ENCODE data around the gene PCDH15. TPM values are rescaled to one million over a fixed set of nuclear protein-coding genes. Genes with fewer than 3 reads are reported as not detected.

Gene PCDH15
- polyA plus RNA-seq, 1 of the 3 experiments (the other 2 are of a cell fraction): 0.03 TPM

GRCh38 chr10:53765311-53765710 is 1035.7 kb downstream of the PCDH15 start:
- POLR2A ChIA-PET: no interaction called here
- H3K9me2 ChIP-seq: no peaks in the 10 kb centered on the region
- H3K4me1 ChIP-seq (ENCODE audit: control insufficient read depth in 1 of 2, insufficient read depth in 2 of 2, low read depth in 1 of 2, low read length in 1 of 2): no peaks in the 10 kb centered on the region
- no peak overlapping the region for H3K9ac ChIP-seq
- 17% methylated on average over 1 of the region's 1 CpG for WGBS (ENCODE audit: low lambda C conversion rate)
- no peaks in the 10 kb centered on the region for H3K36me3 ChIP-seq (replicated peaks in 1 of 2; ENCODE audit: control insufficient read depth in 1 of 2, insufficient read depth in 2 of 2, low read length in 1 of 2)
- no peaks in the 10 kb centered on the region for H3K9me3 ChIP-seq
- H3K27me3 ChIP-seq (ENCODE audit: insufficient read depth): no peaks in the 10 kb centered on the region
- CTCF ChIA-PET: no interaction called here
- H3K79me2 ChIP-seq (ENCODE audit: insufficient read depth): no peaks in the 10 kb centered on the region
- DNase-seq: no peak
- TF ChIP-seq FOXJ3 (CRISPR knock-in tag; IDR thresholded peaks at IDR 0.05): no peak
- TF ChIP-seq JUND (IDR thresholded peaks at IDR 0.05): 0 out of 2 replicates have a peak, but pooled peaks have one; percentile 20
- TF ChIP-seq, protein P1, sequence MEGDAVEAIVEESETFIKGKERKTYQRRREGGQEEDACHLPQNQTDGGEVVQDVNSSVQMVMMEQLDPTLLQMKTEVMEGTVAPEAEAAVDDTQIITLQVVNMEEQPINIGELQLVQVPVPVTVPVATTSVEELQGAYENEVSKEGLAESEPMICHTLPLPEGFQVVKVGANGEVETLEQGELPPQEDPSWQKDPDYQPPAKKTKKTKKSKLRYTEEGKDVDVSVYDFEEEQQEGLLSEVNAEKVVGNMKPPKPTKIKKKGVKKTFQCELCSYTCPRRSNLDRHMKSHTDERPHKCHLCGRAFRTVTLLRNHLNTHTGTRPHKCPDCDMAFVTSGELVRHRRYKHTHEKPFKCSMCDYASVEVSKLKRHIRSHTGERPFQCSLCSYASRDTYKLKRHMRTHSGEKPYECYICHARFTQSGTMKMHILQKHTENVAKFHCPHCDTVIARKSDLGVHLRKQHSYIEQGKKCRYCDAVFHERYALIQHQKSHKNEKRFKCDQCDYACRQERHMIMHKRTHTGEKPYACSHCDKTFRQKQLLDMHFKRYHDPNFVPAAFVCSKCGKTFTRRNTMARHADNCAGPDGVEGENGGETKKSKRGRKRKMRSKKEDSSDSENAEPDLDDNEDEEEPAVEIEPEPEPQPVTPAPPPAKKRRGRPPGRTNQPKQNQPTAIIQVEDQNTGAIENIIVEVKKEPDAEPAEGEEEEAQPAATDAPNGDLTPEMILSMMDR (IDR thresholded peaks at IDR 0.05): no peak
- peak; percentile 26; the same call in 1 of the 2 replicates for TF ChIP-seq TCF12 (IDR thresholded peaks at IDR 0.05)
- TF ChIP-seq IRF3 (IDR thresholded peaks at IDR 0.05; ENCODE audit: low read depth, low read length): no peak
- TF ChIP-seq FOSL2 (IDR thresholded peaks at IDR 0.05; ENCODE audit: borderline replicate concordance, low read depth): peak; percentile 17; the same call in 1 of the 2 replicates
- no peak for TF ChIP-seq TAF1 (IDR thresholded peaks at IDR 0.05; ENCODE audit: borderline replicate concordance, low read depth, low read length)
- no peak overlapping the region for H2AFZ ChIP-seq (ENCODE audit: low read depth)
- no peaks in the 10 kb centered on the region for H3F3A ChIP-seq (replicated peaks; ENCODE audit: insufficient read depth)
- H3K4me2 ChIP-seq: no peak overlapping the region
- no peak overlapping the region for H3K4me3 ChIP-seq (ENCODE audit: low read depth in 2 of 2, low read length in 1 of 2)
- no peaks in the 10 kb centered on the region for H4K20me1 ChIP-seq (ENCODE audit: insufficient read depth)
- no peak overlapping the region for H3K27ac ChIP-seq (ENCODE audit: low read depth in 2 of 2, low read length in 1 of 2)

DNA sequence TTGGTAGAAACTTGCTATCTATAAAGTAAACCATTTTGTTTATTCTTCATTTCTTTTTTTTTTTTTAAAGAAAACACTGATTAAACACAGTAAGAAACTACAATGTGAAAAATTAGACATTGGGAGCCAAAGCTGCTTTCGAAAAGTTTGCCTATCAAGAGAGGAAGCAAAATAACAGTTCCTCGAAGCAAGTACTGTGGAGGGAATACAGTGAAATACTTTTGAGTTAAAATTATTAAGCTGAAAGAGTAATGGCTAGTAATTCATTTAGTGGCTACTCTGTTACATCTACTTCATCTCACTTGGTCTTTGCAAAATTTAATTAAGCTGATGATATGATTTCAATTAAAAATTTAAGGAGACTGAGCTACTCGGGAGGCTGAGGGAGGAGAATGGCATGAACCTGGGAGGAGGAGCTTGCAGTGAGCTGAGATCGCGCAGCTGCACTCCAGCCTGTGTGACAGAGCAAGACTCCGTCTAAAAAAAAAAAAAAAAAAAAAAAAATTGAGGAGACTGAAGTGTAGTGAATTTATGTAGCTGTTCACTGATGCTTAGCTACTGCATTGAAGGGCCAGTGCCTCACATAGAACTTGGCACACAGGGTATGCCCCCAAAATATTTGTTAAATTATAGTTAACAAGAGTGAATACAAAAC is 1046.3 kb downstream of the PCDH15 start:
- Histone ChIP-seq H3K79me2 (ENCODE audit: insufficient read depth) (no peaks in the 10 kb centered on the region), H3K4me1 (ENCODE audit: control insufficient read depth in 1 of 2, insufficient read depth in 2 of 2, low read depth in 1 of 2, low read length in 1 of 2) (no peaks in the 10 kb centered on the region; a peak in 1 of 4 replicates), H3K9ac (no peak overlapping the region), H3K36me3 (replicated peaks in 1 of 2; ENCODE audit: control insufficient read depth in 1 of 2, insufficient read depth in 2 of 2, low read length in 1 of 2) (no peaks in the 10 kb centered on the region), H3K4me3 (ENCODE audit: low read depth in 2 of 2, low read length in 1 of 2) (peak overlapping the region in 1 of 2 experiments; percentile 19; a peak in 1 of 4 replicates), H2AFZ (ENCODE audit: low read depth) (no peak overlapping the region), H3F3A (replicated peaks; ENCODE audit: insufficient read depth) (no peaks in the 10 kb centered on the region), H4K20me1 (ENCODE audit: insufficient read depth) (no peaks in the 10 kb centered on the region), H3K9me3 (no peaks in the 10 kb centered on the region), H3K4me2 (no peak overlapping the region; the same call in 1 of the 2 replicates), H3K27ac (ENCODE audit: low read depth in 2 of 2, low read length in 1 of 2) (no peak overlapping the region; a peak in 1 of 4 replicates), H3K9me2 (no peaks in the 10 kb centered on the region), H3K27me3 (ENCODE audit: insufficient read depth) (no peaks in the 10 kb centered on the region)
- 11% methylated on average over 6 of the region's 6 CpGs for WGBS (ENCODE audit: low lambda C conversion rate)
- ChIA-PET POLR2A (interaction anchor here (0.6 kb wide), 2 partner anchors 64 to 86 kb away, joined by 4 read pairs; no protein-coding TSS in a partner anchor), CTCF (interaction anchor here (0.8 to 1.6 kb wide), 3 partner anchors 85 to 546 kb away, joined by 3 to 4 read pairs (median 4); no protein-coding TSS in a partner anchor)
- no peak for DNase-seq
- TF ChIP-seq REST (IDR thresholded peaks at IDR 0.05; ENCODE audit: low read depth, low read length) (no peak), POLR2AphosphoS5 (IDR thresholded peaks at IDR 0.05; ENCODE audit: low read depth, low read length) (no peak), GABPA (IDR thresholded peaks at IDR 0.05; ENCODE audit: low read depth) (no peak), JUND (IDR thresholded peaks at IDR 0.05) (no peak), TEAD4 (IDR thresholded peaks at IDR 0.05; ENCODE audit: borderline replicate concordance, insufficient read depth) (no peak), TAF1 (IDR thresholded peaks at IDR 0.05; ENCODE audit: borderline replicate concordance, low read depth, low read length) (no peak), FOSL2 (IDR thresholded peaks at IDR 0.05; ENCODE audit: borderline replicate concordance, low read depth) (no peak), EP300 (IDR thresholded peaks at IDR 0.05; ENCODE audit: borderline replicate concordance in 1 of 2, low read depth in 1 of 2, low read length in 1 of 2) (no peak), PBX3 (IDR thresholded peaks at IDR 0.05) (no peak)
- TF ChIP-seq, protein P2, sequence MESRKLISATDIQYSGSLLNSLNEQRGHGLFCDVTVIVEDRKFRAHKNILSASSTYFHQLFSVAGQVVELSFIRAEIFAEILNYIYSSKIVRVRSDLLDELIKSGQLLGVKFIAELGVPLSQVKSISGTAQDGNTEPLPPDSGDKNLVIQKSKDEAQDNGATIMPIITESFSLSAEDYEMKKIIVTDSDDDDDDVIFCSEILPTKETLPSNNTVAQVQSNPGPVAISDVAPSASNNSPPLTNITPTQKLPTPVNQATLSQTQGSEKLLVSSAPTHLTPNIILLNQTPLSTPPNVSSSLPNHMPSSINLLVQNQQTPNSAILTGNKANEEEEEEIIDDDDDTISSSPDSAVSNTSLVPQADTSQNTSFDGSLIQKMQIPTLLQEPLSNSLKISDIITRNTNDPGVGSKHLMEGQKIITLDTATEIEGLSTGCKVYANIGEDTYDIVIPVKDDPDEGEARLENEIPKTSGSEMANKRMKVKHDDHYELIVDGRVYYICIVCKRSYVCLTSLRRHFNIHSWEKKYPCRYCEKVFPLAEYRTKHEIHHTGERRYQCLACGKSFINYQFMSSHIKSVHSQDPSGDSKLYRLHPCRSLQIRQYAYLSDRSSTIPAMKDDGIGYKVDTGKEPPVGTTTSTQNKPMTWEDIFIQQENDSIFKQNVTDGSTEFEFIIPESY (IDR thresholded peaks at IDR 0.05; ENCODE audit: borderline replicate concordance, low read depth): no peak
